Osteocyte (in vitro differentiated cells): ENCODE data around the gene PNLIPRP2. TPM values are rescaled to one million over a fixed set of nuclear protein-coding genes. Genes with fewer than 3 reads are reported as not detected.

Experiments
- DNase-seq: peaks from one replicate; pipeline ENCODE4 v3.0.0; 2021; ENCODE audit warnings: mixed read lengths; ENCODE audit not compliant: unreplicated experiment; ENCODE audit errors: extremely low spot score
- H3K27ac Mint-ChIP-seq: one replicate; pipeline ENCODE4 v1.8.0; 2021; ENCODE audit warnings: mild to moderate bottlenecking, mixed read lengths; ENCODE audit not compliant: unreplicated experiment
- H3K27me3 Mint-ChIP-seq: one replicate; pipeline ENCODE4 v1.8.0; 2021; ENCODE audit warnings: mixed read lengths; ENCODE audit not compliant: unreplicated experiment
- H3K36me3 Mint-ChIP-seq: one replicate; pipeline ENCODE4 v1.8.0; 2021; ENCODE audit warnings: mixed read lengths; ENCODE audit not compliant: unreplicated experiment
- H3K4me1 Mint-ChIP-seq: one replicate; pipeline ENCODE4 v1.8.0; 2021; ENCODE audit warnings: mixed read lengths; ENCODE audit not compliant: unreplicated experiment
- H3K4me3 Mint-ChIP-seq: one replicate; pipeline ENCODE4 v1.8.0; 2021; ENCODE audit warnings: mild to moderate bottlenecking, moderate library complexity, mixed read lengths; ENCODE audit not compliant: unreplicated experiment
- H3K9me3 Mint-ChIP-seq: one replicate; pipeline ENCODE4 v1.8.0; 2021; ENCODE audit warnings: mixed read lengths; ENCODE audit not compliant: unreplicated experiment
- CTCF ChIP-seq: fragments of 200-600 bp; sonication (generic); IDR thresholded peaks from 2 replicates; pipeline ENCODE4 v1.5.0; 2021; ENCODE audit warnings: antibody characterized with exemption, mild to moderate bottlenecking, moderate library complexity
- total RNA-seq: library from RNA; stranded (reverse); gene quantifications from 2 replicates; pipeline ENCODE4 v1.2.1, GENCODE V29; 2021

The PNLIPRP2 gene
- total RNA-seq, 1 donor from 2014 or later = not detected

- Mint-ChIP-seq H3K4me1 (no peaks in the 10 kb centered on the region), H3K9me3 (no peaks in the 10 kb centered on the region), H3K36me3 (no peaks in the 10 kb centered on the region), H3K27me3 (no peaks in the 10 kb centered on the region), H3K27ac (no peak overlapping the region), H3K4me3 (no peak overlapping the region)
- no peak for TF ChIP-seq CTCF
- DNase-seq = no peak
These were observed 11.8 kb upstream of the PNLIPRP2 start for GRCh38 chr10:116608686-116609594.

GRCh38 chr10:116610443-116611152, 10.2 kb upstream of the PNLIPRP2 start:
- DNase-seq = no peak
- Mint-ChIP-seq H3K36me3 (no peaks in the 10 kb centered on the region), H3K27ac (no peak overlapping the region), H3K27me3 (no peaks in the 10 kb centered on the region), H3K9me3 (peaks cover 5% of the 10 kb centered on the region), H3K4me1 (no peaks in the 10 kb centered on the region), H3K4me3 (no peak overlapping the region)
- TF ChIP-seq CTCF = no peak

- Mint-ChIP-seq H3K36me3 (no peaks in the 10 kb centered on the region), H3K27ac (no peak overlapping the region), H3K9me3 (peaks cover 5% of the 10 kb centered on the region), H3K27me3 (no peaks in the 10 kb centered on the region), H3K4me1 (no peaks in the 10 kb centered on the region), H3K4me3 (no peak overlapping the region)
- TF ChIP-seq CTCF = no peak
- no peak for DNase-seq
These were observed 9.6 kb upstream of the PNLIPRP2 start for GRCh38 chr10:116611153-116611545.

- Mint-ChIP-seq H3K27ac (no peak overlapping the region), H3K4me1 (no peaks in the 10 kb centered on the region), H3K36me3 (no peaks in the 10 kb centered on the region), H3K27me3 (no peaks in the 10 kb centered on the region), H3K4me3 (no peak overlapping the region), H3K9me3 (peaks cover 5% of the 10 kb centered on the region)
- DNase-seq = no peak
- no peak for TF ChIP-seq CTCF
These were observed 8.5 kb upstream of the PNLIPRP2 start for GRCh38 chr10:116612107-116612769.
